H9 (cell line): Measurements from ENCODE around the gene PPFIA2. TPM values are rescaled to one million over a fixed set of nuclear protein-coding genes. Genes with fewer than 3 reads are reported as not detected.

Experiments
- DNase-seq: peaks from one replicate; pipeline ENCODE4 v3.0.0-alpha.2; 2017
- H2AFZ ChIP-seq: one replicate; pipeline ENCODE4 v1.6.1; 2013; ENCODE audit warnings: mild to moderate bottlenecking, low read length, control low read depth, moderate library complexity
- H2AK5ac ChIP-seq: 2 replicates; pipeline ENCODE4 v1.6.1; 2013; ENCODE audit warnings: low read length, control low read depth, mixed read lengths; ENCODE audit not compliant: insufficient read length
- H2BK120ac ChIP-seq: one replicate; pipeline ENCODE4 v1.6.1; 2013; ENCODE audit warnings: low read depth, mild to moderate bottlenecking, low read length, control low read depth, inconsistent platforms; ENCODE audit not compliant: poor library complexity, severe bottlenecking
- H2BK12ac ChIP-seq: 2 replicates; pipeline ENCODE4 v1.6.1; 2013; ENCODE audit warnings: low read length, control low read depth, mixed read lengths, low read depth; ENCODE audit not compliant: insufficient read length
- H2BK15ac ChIP-seq: 2 replicates; pipeline ENCODE4 v1.6.1; 2013; ENCODE audit warnings: low read depth, low read length, control low read depth
- H2BK20ac ChIP-seq: one replicate; pipeline ENCODE4 v1.6.1; 2013; ENCODE audit warnings: low read depth, mild to moderate bottlenecking, low read length, control low read depth, inconsistent platforms; ENCODE audit not compliant: poor library complexity, severe bottlenecking
- H2BK5ac ChIP-seq: 2 replicates; pipeline ENCODE4 v1.6.1; 2013; ENCODE audit warnings: low read length, control low read depth, mixed read lengths; ENCODE audit not compliant: insufficient read length
- H3K14ac ChIP-seq: 2 replicates; pipeline ENCODE4 v1.6.1; 2013; ENCODE audit warnings: low read length, control low read depth; ENCODE audit not compliant: insufficient read depth
- H3K18ac ChIP-seq: 2 replicates; pipeline ENCODE4 v1.6.1; 2013; ENCODE audit warnings: low read depth, mild to moderate bottlenecking, mixed read lengths, low read length, control low read depth; ENCODE audit not compliant: insufficient read length
- H3K23ac ChIP-seq: 2 replicates; pipeline ENCODE4 v1.6.1; 2013; ENCODE audit warnings: low read length, control low read depth, mixed read lengths, low read depth; ENCODE audit not compliant: insufficient read length
- H3K23me2 ChIP-seq: 2 replicates; pipeline ENCODE4 v1.6.1; 2013; ENCODE audit warnings: low read depth, mild to moderate bottlenecking, mixed read lengths, low read length, control low read depth; ENCODE audit not compliant: insufficient read length, poor library complexity, severe bottlenecking
- H3K27ac ChIP-seq: 2 replicates; pipeline ENCODE4 v1.5.1; 2013; ENCODE audit warnings: low read length, control low read depth, mixed read lengths, low read depth; ENCODE audit not compliant: insufficient read length
- H3K27me3 ChIP-seq: 2 replicates; pipeline ENCODE4 v1.6.1; 2013; ENCODE audit warnings: low read length, control low read depth, inconsistent platforms; ENCODE audit not compliant: insufficient read depth
- H3K4ac ChIP-seq: 2 replicates; pipeline ENCODE4 v1.6.1; 2013; ENCODE audit warnings: low read depth, mild to moderate bottlenecking, control low read depth, inconsistent platforms, low read length, moderate library complexity
- H3K4me1 ChIP-seq: 2 replicates; pipeline ENCODE4 v1.6.1; 2013; ENCODE audit warnings: low read length, control low read depth, inconsistent platforms; ENCODE audit not compliant: insufficient read depth
- H3K4me2 ChIP-seq: 2 replicates; pipeline ENCODE4 v1.6.1; 2013; ENCODE audit warnings: low read length, control low read depth, mixed read lengths; ENCODE audit not compliant: insufficient read length, insufficient read depth
- H3K56ac ChIP-seq: 2 replicates; pipeline ENCODE4 v1.6.1; 2013; ENCODE audit warnings: low read depth, mild to moderate bottlenecking, mixed read lengths, low read length, control low read depth; ENCODE audit not compliant: insufficient read length
- H3K79me1 ChIP-seq: 2 replicates; pipeline ENCODE4 v1.6.1; 2013; ENCODE audit warnings: low read depth, mild to moderate bottlenecking, moderate library complexity, low read length, control low read depth, inconsistent platforms; ENCODE audit not compliant: insufficient read depth, poor library complexity, severe bottlenecking
- H3K79me2 ChIP-seq: 2 replicates; pipeline ENCODE4 v1.6.1; 2013; ENCODE audit warnings: low read length, control low read depth, inconsistent platforms; ENCODE audit not compliant: insufficient read depth
- H3K9ac ChIP-seq: 2 replicates; pipeline ENCODE4 v1.6.1; 2013; ENCODE audit warnings: low read length, control low read depth, mixed read lengths; ENCODE audit not compliant: insufficient read length; ENCODE audit errors: extremely low read depth
- H3K9me3 ChIP-seq: one replicate; pipeline ENCODE4 v1.6.1; 2013; ENCODE audit warnings: low read depth, low read length, inconsistent platforms; ENCODE audit not compliant: control insufficient read depth
- H3T11ph ChIP-seq: one replicate; pipeline ENCODE4 v1.6.1; 2013; ENCODE audit warnings: mild to moderate bottlenecking, low read length, control low read depth, inconsistent platforms
- H4K20me1 ChIP-seq: one replicate; pipeline ENCODE4 v1.6.1; 2013; ENCODE audit not compliant: control insufficient read depth, insufficient read length, insufficient read depth
- H4K5ac ChIP-seq: 2 replicates; pipeline ENCODE4 v1.6.1; 2013; ENCODE audit warnings: low read depth, mild to moderate bottlenecking, mixed read lengths, low read length, control low read depth; ENCODE audit not compliant: insufficient read length
- H4K8ac ChIP-seq: replicated peaks from 2 replicates; pipeline ENCODE4 v1.6.1; 2013; ENCODE audit warnings: low read length, control low read depth, mixed read lengths, low read depth; ENCODE audit not compliant: insufficient read length
- H4K91ac ChIP-seq: 2 replicates; pipeline ENCODE4 v1.6.1; 2013; ENCODE audit warnings: low read depth, mild to moderate bottlenecking, moderate library complexity, mixed read lengths, low read length, control low read depth; ENCODE audit not compliant: insufficient read length
- H3K27ac Mint-ChIP-seq, 3 experiments: 2 replicates in 2 of 3; 3 replicates in 1 of 3; pipeline ENCODE4 v1.8.0; 2020 to 2021; ENCODE audit warnings: mixed read lengths in 3 of 3, mild to moderate bottlenecking in 1 of 3, moderate library complexity in 1 of 3
- H3K27me3 Mint-ChIP-seq: 2 replicates; pipeline ENCODE4 v1.8.0; 2021; ENCODE audit warnings: low read depth, mild to moderate bottlenecking, moderate library complexity, mixed read lengths
- H3K36me3 Mint-ChIP-seq, 3 experiments: 2 replicates in 2 of 3; 3 replicates in 1 of 3; pipeline ENCODE4 v1.8.0; 2020 to 2021; ENCODE audit warnings: low read depth in 3 of 3, mixed read lengths in 3 of 3; ENCODE audit not compliant: insufficient read depth in 1 of 3
- H3K4me1 Mint-ChIP-seq, 2 experiments: 2 replicates each; pipeline ENCODE4 v1.8.0; 2020; ENCODE audit warnings: mixed read lengths in 2 of 2
- H3K4me3 Mint-ChIP-seq, 2 experiments: 2 replicates in 1 of 2; 3 replicates in 1 of 2; pipeline ENCODE4 v1.8.0; 2020 to 2021; ENCODE audit warnings: mild to moderate bottlenecking in 2 of 2, mixed read lengths in 2 of 2, moderate library complexity in 1 of 2
- H3K9me3 Mint-ChIP-seq, 2 experiments: 2 replicates in 1 of 2; 3 replicates in 1 of 2; pipeline ENCODE4 v1.8.0; 2020; ENCODE audit warnings: mild to moderate bottlenecking in 2 of 2, mixed read lengths in 2 of 2, moderate library complexity in 1 of 2
- CTCF ChIP-seq: fragments of 200-600 bp; sonication (generic); conservative IDR thresholded peaks from 3 replicates; pipeline ENCODE4 v1.8.0; 2021; ENCODE audit warnings: antibody characterized with exemption, mild to moderate bottlenecking
- WGBS: extraction: QIAGEN DNeasy Blood & Tissue Kit; methylation state at CpG from one replicate; pipeline ENCODE4 v1.1.7; 2013; ENCODE audit warnings: missing lambda C conversion rate, low lambda C conversion rate, mixed read lengths; ENCODE audit not compliant: insufficient read length; ENCODE audit errors: extremely low coverage; 5-methylcytosine and 5-hydroxymethylcytosine counted together
- total RNA-seq: library from RNA; stranded (reverse); gene quantifications from 2 replicates; pipeline ENCODE4 v1.2.1, GENCODE V29; 2021

The PPFIA2 gene
- total RNA-seq, 1 experiment from 2014 or later = 1.3 TPM

GRCh38 chr12:81502912-81503695 is 256.0 kb downstream of the PPFIA2 start:
- Histone ChIP-seq H3K4me1 (no peaks in the 10 kb centered on the region), H3K4ac (no peak overlapping the region), H2AK5ac (no peak overlapping the region), H3K23me2 (no peaks in the 10 kb centered on the region), H2AFZ (no peak overlapping the region), H3K79me2 (no peaks in the 10 kb centered on the region), H4K91ac (no peak overlapping the region), H4K20me1 (no peaks in the 10 kb centered on the region), H3K18ac (no peak overlapping the region), H4K8ac (no peak overlapping the region), H3K27me3 (no peaks in the 10 kb centered on the region), H2BK120ac (no peak overlapping the region), H3K79me1 (no peaks in the 10 kb centered on the region), H4K5ac (no peak overlapping the region), H3K23ac (no peak overlapping the region), H2BK5ac (no peak overlapping the region), H3K56ac (no peak overlapping the region), H2BK12ac (no peak overlapping the region), H3K27ac (no peak overlapping the region), H3K9me3 (no peaks in the 10 kb centered on the region), H2BK20ac (no peak overlapping the region), H3K4me2 (no peak overlapping the region), H3K14ac (no peak overlapping the region), H3T11ph (no peak overlapping the region), H3K9ac (no peak overlapping the region), H2BK15ac (no peak overlapping the region)
- no CpG with 5 or more reads among the region's 3 CpGs for WGBS
- H3K4me1 Mint-ChIP-seq = no peaks in the 10 kb centered on the region
- peaks cover 2 to 4% of the 10 kb centered on the region in 2 experiments; a peak in 3 of 5 replicates for H3K9me3 Mint-ChIP-seq
- no peak for DNase-seq
- TF ChIP-seq CTCF = no peak
- H3K27me3 Mint-ChIP-seq = no peaks in the 10 kb centered on the region; the same call in 1 of the 2 replicates
- H3K27ac Mint-ChIP-seq = no peak overlapping the region; a peak in 1 of 7 replicates
- no peak overlapping the region for H3K4me3 Mint-ChIP-seq
- H3K36me3 Mint-ChIP-seq = no peaks in the 10 kb centered on the region
